DOHH2 (cell line): ENCODE measurements around the gene SBK1.

Source experiments
- EZH2phosphoT487 ChIP-seq: fragments of 200-600 bp; sonication (generic); IDR thresholded peaks from 2 replicates; pipeline ENCODE4 v1.6.1; 2017; ENCODE audit warnings: borderline replicate concordance, mild to moderate bottlenecking, antibody characterized with exemption, low read length, moderate library complexity, mixed read lengths
- TF ChIP-seq, protein P1 (sequence below): fragments of 200-600 bp; sonication (generic); IDR thresholded peaks from one replicate; pipeline ENCODE4 v1.5.1; 2014; ENCODE audit warnings: antibody characterized with exemption, mild to moderate bottlenecking, low read depth, low read length; ENCODE audit not compliant: poor library complexity, severe bottlenecking

DNA sequence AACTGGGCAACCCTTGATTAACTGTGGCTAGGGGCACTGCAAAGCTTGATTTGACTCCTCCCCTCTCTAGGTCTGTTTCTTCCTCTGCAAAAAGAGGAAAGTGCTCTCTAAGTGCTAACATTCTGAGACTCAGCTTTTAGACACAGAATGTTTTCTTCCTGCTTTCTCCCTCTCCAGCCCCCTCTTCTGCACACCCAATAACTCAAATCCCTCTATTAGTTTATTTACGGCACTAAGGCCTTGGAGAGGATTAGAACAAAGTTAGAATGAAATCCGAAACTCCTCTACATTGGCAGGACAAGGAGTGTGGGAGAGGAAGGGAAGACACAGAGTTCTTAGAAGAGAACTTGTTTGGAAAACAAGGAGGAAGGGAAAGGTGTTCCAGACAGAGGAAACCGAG lies 3.3 kb upstream of the SBK1 start:
- TF ChIP-seq, protein P1, sequence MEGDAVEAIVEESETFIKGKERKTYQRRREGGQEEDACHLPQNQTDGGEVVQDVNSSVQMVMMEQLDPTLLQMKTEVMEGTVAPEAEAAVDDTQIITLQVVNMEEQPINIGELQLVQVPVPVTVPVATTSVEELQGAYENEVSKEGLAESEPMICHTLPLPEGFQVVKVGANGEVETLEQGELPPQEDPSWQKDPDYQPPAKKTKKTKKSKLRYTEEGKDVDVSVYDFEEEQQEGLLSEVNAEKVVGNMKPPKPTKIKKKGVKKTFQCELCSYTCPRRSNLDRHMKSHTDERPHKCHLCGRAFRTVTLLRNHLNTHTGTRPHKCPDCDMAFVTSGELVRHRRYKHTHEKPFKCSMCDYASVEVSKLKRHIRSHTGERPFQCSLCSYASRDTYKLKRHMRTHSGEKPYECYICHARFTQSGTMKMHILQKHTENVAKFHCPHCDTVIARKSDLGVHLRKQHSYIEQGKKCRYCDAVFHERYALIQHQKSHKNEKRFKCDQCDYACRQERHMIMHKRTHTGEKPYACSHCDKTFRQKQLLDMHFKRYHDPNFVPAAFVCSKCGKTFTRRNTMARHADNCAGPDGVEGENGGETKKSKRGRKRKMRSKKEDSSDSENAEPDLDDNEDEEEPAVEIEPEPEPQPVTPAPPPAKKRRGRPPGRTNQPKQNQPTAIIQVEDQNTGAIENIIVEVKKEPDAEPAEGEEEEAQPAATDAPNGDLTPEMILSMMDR = no peak
- TF ChIP-seq EZH2phosphoT487 = no peak
